Measurements from ENCODE around the gene ST7.

ST7 gene

GRCh38 chr7:117251687-117252086 lies 298.4 kb downstream of the ST7 start:
- no peak for TF ChIP-seq CTCF (IDR thresholded peaks at IDR 0.05; ENCODE audit: borderline replicate concordance, insufficient read depth, low read depth, low read length)
- H3K4me3 ChIP-seq (ENCODE audit: low read depth, low read length): no peak overlapping the region

- H3K4me3 ChIP-seq (ENCODE audit: low read depth, low read length): no peak overlapping the region
- TF ChIP-seq CTCF (IDR thresholded peaks at IDR 0.05; ENCODE audit: borderline replicate concordance, insufficient read depth, low read depth, low read length): no peak
Measured at GRCh38 chr7:117259615-117260014, 306.3 kb downstream of the ST7 start.

- H3K4me3 ChIP-seq (ENCODE audit: low read depth, low read length): no peak overlapping the region
- TF ChIP-seq CTCF (IDR thresholded peaks at IDR 0.05; ENCODE audit: borderline replicate concordance, insufficient read depth, low read depth, low read length): no peak
Measured at GRCh38 chr7:117262546-117262945, 309.2 kb downstream of the ST7 start.

- no peak for TF ChIP-seq CTCF (IDR thresholded peaks at IDR 0.05; ENCODE audit: borderline replicate concordance, insufficient read depth, low read depth, low read length)
- no peak overlapping the region for H3K4me3 ChIP-seq (ENCODE audit: low read depth, low read length)
Measured at GRCh38 chr7:117264716-117265115, 311.4 kb downstream of the ST7 start.

GRCh38 chr7:117269417-117269816 lies 316.1 kb downstream of the ST7 start:
- TF ChIP-seq CTCF (IDR thresholded peaks at IDR 0.05; ENCODE audit: borderline replicate concordance, insufficient read depth, low read depth, low read length): no peak
- no peak overlapping the region for H3K4me3 ChIP-seq (ENCODE audit: low read depth, low read length)

- H3K4me3 ChIP-seq (ENCODE audit: low read depth, low read length): no peak overlapping the region
- no peak for TF ChIP-seq CTCF (IDR thresholded peaks at IDR 0.05; ENCODE audit: borderline replicate concordance, insufficient read depth, low read depth, low read length)
Measured at GRCh38 chr7:117269886-117270285, 316.6 kb downstream of the ST7 start.

- TF ChIP-seq CTCF (IDR thresholded peaks at IDR 0.05; ENCODE audit: borderline replicate concordance, insufficient read depth, low read depth, low read length): no peak
- H3K4me3 ChIP-seq (ENCODE audit: low read depth, low read length): no peak overlapping the region
Measured at GRCh38 chr7:117270371-117270770, 317.1 kb downstream of the ST7 start.
